ENCODE measurements around the gene FHIT.

DNA sequence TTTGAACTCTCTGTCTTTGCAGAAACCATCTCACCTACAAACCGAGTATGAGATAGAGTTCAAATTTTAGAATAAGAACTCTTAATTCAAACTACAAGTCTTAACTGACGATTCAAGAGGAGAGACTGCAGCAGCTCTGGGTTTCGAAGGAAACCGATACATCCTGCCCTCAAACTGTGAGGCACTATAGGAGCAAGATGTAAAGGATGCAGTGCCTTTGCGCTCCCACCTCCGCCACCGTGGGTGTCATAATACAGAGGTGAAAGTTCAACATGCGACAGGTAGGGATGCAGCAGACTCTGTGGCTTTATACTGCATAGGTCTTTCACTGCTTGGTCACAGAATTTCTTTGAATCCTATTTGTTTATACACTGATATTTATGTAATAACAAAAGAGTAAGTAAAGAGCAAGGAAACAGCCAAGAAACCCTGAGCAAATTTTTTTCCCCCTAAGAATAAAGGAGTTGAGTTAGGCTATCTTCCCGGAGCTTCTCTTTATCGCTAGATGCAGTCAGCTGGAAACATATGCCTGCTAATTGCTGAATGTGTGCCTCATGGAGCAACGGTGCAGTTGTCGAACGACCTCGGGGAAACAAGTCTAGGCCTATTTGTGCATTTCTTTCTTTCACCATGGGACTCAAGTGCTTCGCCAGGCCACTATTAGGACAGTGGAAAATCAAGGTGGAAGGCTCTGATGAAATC is 1103.9 kb downstream of the FHIT start:
- TF ChIP-seq, protein P1, sequence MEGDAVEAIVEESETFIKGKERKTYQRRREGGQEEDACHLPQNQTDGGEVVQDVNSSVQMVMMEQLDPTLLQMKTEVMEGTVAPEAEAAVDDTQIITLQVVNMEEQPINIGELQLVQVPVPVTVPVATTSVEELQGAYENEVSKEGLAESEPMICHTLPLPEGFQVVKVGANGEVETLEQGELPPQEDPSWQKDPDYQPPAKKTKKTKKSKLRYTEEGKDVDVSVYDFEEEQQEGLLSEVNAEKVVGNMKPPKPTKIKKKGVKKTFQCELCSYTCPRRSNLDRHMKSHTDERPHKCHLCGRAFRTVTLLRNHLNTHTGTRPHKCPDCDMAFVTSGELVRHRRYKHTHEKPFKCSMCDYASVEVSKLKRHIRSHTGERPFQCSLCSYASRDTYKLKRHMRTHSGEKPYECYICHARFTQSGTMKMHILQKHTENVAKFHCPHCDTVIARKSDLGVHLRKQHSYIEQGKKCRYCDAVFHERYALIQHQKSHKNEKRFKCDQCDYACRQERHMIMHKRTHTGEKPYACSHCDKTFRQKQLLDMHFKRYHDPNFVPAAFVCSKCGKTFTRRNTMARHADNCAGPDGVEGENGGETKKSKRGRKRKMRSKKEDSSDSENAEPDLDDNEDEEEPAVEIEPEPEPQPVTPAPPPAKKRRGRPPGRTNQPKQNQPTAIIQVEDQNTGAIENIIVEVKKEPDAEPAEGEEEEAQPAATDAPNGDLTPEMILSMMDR (conservative IDR thresholded peaks at IDR 0.05; ENCODE audit: low read depth, low read length) = no peak
- TF ChIP-seq EZH2 (IDR thresholded peaks at IDR 0.05; ENCODE audit: low read length, unreplicated experiment) = no peak

Data from PC-3 (cell line).